Gastroesophageal sphincter (tissue), 4 donors: ENCODE results near the gene IL15. TPM values are rescaled to one million over a fixed set of nuclear protein-coding genes. Genes with fewer than 3 reads are reported as not detected.
"Not testable (repeated sequence)": the region's sequence is repeated elsewhere in the genome, so short reads cannot be mapped to it uniquely, and the experiment has no call there.

ENCODE experiments used
- ATAC-seq: fragments of 150-250 bp; one replicate; pipeline ENCODE4 v1.9.1; 2016; ENCODE audit warnings: mild to moderate bottlenecking, moderate library complexity
- H3K27ac ChIP-seq, 4 donors: fragments of 200-600 bp; sonication (generic) in 3 of 4; 1 replicate in 3 of 4; 2 replicates in 1 of 4; pipeline ENCODE4 v1.5.1; 2016 to 2019
- H3K27me3 ChIP-seq: fragments of 200-600 bp; sonication (generic); one replicate; pipeline ENCODE4 v1.5.1; 2019
- H3K36me3 ChIP-seq, 2 donors: fragments of 200-600 bp; sonication (generic); one replicate each; pipeline ENCODE4 v1.5.1; 2019; ENCODE audit warnings: control low read depth in 1 of 2
- H3K4me1 ChIP-seq, 3 donors: fragments of 200-600 bp; sonication (generic); 1 replicate in 2 of 3; 2 replicates in 1 of 3; pipeline ENCODE4 v1.5.1; 2016 to 2019; ENCODE audit warnings: control low read depth in 2 of 3
- H3K4me3 ChIP-seq, 2 donors: fragments of 200-600 bp; sonication (generic); one replicate each; pipeline ENCODE4 v1.5.1; 2019; ENCODE audit warnings: mild to moderate bottlenecking in 1 of 2, moderate library complexity in 1 of 2
- H3K9me3 ChIP-seq, 3 donors: fragments of 200-600 bp; sonication (generic); one replicate each; pipeline ENCODE4 v1.5.1; 2017 to 2019; ENCODE audit warnings: control low read depth in 2 of 3
- CTCF ChIP-seq, 4 experiments: fragments of 200-600 bp in 2 of 4; fragments of 450-650 bp in 2 of 4; sonication (generic) in 1 of 4; IDR thresholded peaks; one replicate each; pipeline ENCODE4 v1.5.1; 2017 to 2019; ENCODE audit warnings: antibody characterized with exemption in 4 of 4, mild to moderate bottlenecking in 2 of 4, moderate library complexity in 2 of 4
- EP300 ChIP-seq: sonication (generic); formaldehyde crosslinking; IDR thresholded peaks from one replicate; pipeline ENCODE4 v1.6.1; 2017; ENCODE audit warnings: antibody characterized with exemption, mild to moderate bottlenecking
- POLR2A ChIP-seq, 2 donors: fragments of 450-650 bp; IDR thresholded peaks; one replicate each; pipeline ENCODE4 v1.6.1; 2017; ENCODE audit warnings: antibody characterized with exemption in 2 of 2, mild to moderate bottlenecking in 2 of 2, moderate library complexity in 1 of 2
- POLR2AphosphoS5 ChIP-seq: sonication (generic); formaldehyde crosslinking; IDR thresholded peaks from one replicate; pipeline ENCODE4 v1.6.1; 2017; ENCODE audit warnings: antibody characterized with exemption
- WGBS, 2 donors: methylation state at CpG; one replicate each; pipeline ENCODE4 v1.1.5; 2018; ENCODE audit warnings: low coverage in 1 of 2; 5-methylcytosine and 5-hydroxymethylcytosine counted together
- total RNA-seq, 4 donors: library from RNA; depleted of rRNA; stranded (reverse); fragments of >200 nt; gene quantifications; one replicate each; pipeline ENCODE4 v1.1.0, GENCODE V29; 2016

IL15 gene
- total RNA-seq, 4 donors from 2014 or later = 1.6 to 5.8 (median 3.7) TPM

GRCh38 chr4:141730805-141731204 is 94.4 kb downstream of the IL15 start:
- Histone ChIP-seq H3K36me3 (peaks cover 0 to 42% of the 10 kb centered on the region in 2 donors), H3K27me3 (no peaks in the 10 kb centered on the region), H3K27ac (no peak overlapping the region), H3K4me1 (no peaks in the 10 kb centered on the region), H3K9me3 (no peaks in the 10 kb centered on the region), H3K4me3 (no peak overlapping the region)
- TF ChIP-seq POLR2AphosphoS5 (no peak), EP300 (no peak), CTCF (IDR thresholded peaks at IDR 0.05) (no peak), POLR2A (IDR thresholded peaks at IDR 0.05) (no peak)
- ATAC-seq = no peak

GRCh38 chr4:141731481-141731880 is 95.1 kb downstream of the IL15 start:
- no peaks in the 10 kb centered on the region for H3K27me3 ChIP-seq
- no peak for ATAC-seq
- peaks cover 0 to 2% (median 0%) of the 10 kb centered on the region in 3 donors for H3K9me3 ChIP-seq
- H3K4me1 ChIP-seq = no peaks in the 10 kb centered on the region
- 89 to 92% methylated on average over 4 of the region's 4 CpGs for WGBS, 2 donors
- H3K27ac ChIP-seq = no peak overlapping the region
- H3K4me3 ChIP-seq = no peak overlapping the region
- peaks cover 0 to 42% of the 10 kb centered on the region in 2 donors for H3K36me3 ChIP-seq
- TF ChIP-seq EP300 (no peak), CTCF (IDR thresholded peaks at IDR 0.05) (no peak), POLR2AphosphoS5 (no peak), POLR2A (IDR thresholded peaks at IDR 0.05) (no peak)

GRCh38 chr4:141739636-141740035 is 103.3 kb downstream of the IL15 start:
- Histone ChIP-seq H3K27ac (no peak overlapping the region), H3K36me3 (peaks cover 0 to 10% of the 10 kb centered on the region in 2 donors)

GRCh38 chr4:141746026-141746425 is 109.6 kb downstream of the IL15 start:
- WGBS, 2 donors = 57 to 86% methylated on average over 1 of the region's 1 CpG

More at GRCh38 chr4:141739636-141740035, 103.3 kb downstream of the IL15 start:
- Histone ChIP-seq H3K4me1 (no peaks in the 10 kb centered on the region), H3K9me3 (peaks cover 0 to 59% (median 0%) of the 10 kb centered on the region in 3 donors), H3K4me3 (no peak overlapping the region), H3K27me3 (no peaks in the 10 kb centered on the region)
- no peak for ATAC-seq
- TF ChIP-seq CTCF (IDR thresholded peaks at IDR 0.05) = no peak
- TF ChIP-seq POLR2AphosphoS5 = no peak
- TF ChIP-seq POLR2A (IDR thresholded peaks at IDR 0.05) = no peak
- no peak for TF ChIP-seq EP300

GRCh38 chr4:141751806-141752205 is 115.4 kb downstream of the IL15 start:
- H3K4me1 ChIP-seq, ATAC-seq, H3K4me3 ChIP-seq, H3K27ac ChIP-seq, H3K36me3 ChIP-seq, H3K9me3 ChIP-seq, H3K27me3 ChIP-seq: not testable (repeated sequence)
- whole genome bisulfite sequencing, 2 donors = 60 to 88% methylated on average over 1 to 3 of the region's 3 CpGs

More at GRCh38 chr4:141746026-141746425, 109.6 kb downstream of the IL15 start:
- no peak overlapping the region for H3K27ac ChIP-seq
- no peaks in the 10 kb centered on the region for H3K4me1 ChIP-seq
- H3K27me3 ChIP-seq = no peaks in the 10 kb centered on the region
- H3K4me3 ChIP-seq = no peak overlapping the region
- H3K9me3 ChIP-seq = peaks cover 0 to 23% (median 0%) of the 10 kb centered on the region in 3 donors
- TF ChIP-seq EP300 = no peak
- TF ChIP-seq CTCF (IDR thresholded peaks at IDR 0.05) = no peak
- no peak for TF ChIP-seq POLR2A (IDR thresholded peaks at IDR 0.05)
- no peak for TF ChIP-seq POLR2AphosphoS5
- no peaks in the 10 kb centered on the region for H3K36me3 ChIP-seq
- no peak for ATAC-seq
